ENCODE results near the gene EPO.

DNA sequence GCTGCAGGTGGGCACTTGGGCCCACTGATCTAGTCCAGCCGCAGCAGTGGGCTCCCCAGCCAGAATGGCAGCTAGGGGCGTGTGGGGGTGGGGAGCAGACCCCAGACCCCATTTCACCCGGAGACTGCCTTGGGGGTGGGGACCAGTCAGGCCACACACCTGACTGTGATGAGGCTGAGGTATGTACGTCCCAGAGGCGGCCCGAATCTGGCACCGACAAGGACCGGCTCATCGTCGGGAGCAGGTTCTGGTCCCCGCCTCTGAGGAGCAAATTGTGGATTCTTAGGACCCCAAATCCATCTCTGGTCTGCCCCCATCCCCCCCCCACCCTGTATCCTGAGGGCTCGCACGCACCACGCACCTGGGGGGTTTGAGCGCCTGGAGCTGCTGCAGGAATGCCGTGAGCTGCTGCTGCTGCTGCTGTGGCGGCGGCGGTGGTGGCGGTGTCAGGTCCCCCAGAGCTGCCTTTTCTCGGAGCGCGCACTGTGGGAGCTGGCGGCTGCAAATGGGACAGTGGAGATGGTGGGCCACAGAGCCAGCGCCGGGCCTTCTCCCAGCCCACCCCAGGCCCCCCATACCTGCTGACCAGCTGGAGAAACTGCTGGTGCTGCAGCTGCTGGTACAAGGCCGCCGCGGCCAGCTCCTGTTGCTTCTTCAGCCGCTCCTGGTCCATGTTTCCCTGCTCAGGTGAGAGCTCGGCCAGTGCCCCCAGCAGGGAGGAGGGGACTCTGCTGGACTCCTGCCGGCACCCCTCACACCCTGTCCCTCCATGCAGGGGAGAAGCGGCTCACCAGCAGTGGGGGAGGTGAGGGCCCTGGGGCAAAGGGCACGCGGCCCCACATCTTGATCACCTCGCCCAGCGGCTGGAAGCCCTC lies 36.4 kb upstream of the EPO start:
- TF ChIP-seq ZFP3 (CRISPR knock-in tag; IDR thresholded peaks at IDR 0.05) (no peak), BACH2 (CRISPR knock-in tag; IDR thresholded peaks at IDR 0.05; ENCODE audit: borderline replicate concordance) (no peak), ZNF8 (CRISPR knock-in tag; IDR thresholded peaks at IDR 0.05) (no peak), SNAI2 (CRISPR knock-in tag; IDR thresholded peaks at IDR 0.05) (no peak), GLIS3 (CRISPR knock-in tag; IDR thresholded peaks at IDR 0.05) (no peak), ZNF565 (CRISPR knock-in tag; conservative IDR thresholded peaks at IDR 0.05; ENCODE audit: low read depth) (no peak), ZC3H10 (CRISPR knock-in tag; IDR thresholded peaks at IDR 0.05) (no peak), ZNF70 (CRISPR knock-in tag; IDR thresholded peaks at IDR 0.05) (no peak)
- TF ChIP-seq, protein P1, sequence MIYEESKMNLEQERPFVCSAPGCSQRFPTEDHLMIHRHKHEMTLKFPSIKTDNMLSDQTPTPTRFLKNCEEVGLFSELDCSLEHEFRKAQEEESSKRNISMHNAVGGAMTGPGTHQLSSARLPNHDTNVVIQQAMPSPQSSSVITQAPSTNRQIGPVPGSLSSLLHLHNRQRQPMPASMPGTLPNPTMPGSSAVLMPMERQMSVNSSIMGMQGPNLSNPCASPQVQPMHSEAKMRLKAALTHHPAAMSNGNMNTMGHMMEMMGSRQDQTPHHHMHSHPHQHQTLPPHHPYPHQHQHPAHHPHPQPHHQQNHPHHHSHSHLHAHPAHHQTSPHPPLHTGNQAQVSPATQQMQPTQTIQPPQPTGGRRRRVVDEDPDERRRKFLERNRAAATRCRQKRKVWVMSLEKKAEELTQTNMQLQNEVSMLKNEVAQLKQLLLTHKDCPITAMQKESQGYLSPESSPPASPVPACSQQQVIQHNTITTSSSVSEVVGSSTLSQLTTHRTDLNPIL (CRISPR knock-in tag; IDR thresholded peaks at IDR 0.05; ENCODE audit: low read depth), result no peak
- TF ChIP-seq, protein P2, sequence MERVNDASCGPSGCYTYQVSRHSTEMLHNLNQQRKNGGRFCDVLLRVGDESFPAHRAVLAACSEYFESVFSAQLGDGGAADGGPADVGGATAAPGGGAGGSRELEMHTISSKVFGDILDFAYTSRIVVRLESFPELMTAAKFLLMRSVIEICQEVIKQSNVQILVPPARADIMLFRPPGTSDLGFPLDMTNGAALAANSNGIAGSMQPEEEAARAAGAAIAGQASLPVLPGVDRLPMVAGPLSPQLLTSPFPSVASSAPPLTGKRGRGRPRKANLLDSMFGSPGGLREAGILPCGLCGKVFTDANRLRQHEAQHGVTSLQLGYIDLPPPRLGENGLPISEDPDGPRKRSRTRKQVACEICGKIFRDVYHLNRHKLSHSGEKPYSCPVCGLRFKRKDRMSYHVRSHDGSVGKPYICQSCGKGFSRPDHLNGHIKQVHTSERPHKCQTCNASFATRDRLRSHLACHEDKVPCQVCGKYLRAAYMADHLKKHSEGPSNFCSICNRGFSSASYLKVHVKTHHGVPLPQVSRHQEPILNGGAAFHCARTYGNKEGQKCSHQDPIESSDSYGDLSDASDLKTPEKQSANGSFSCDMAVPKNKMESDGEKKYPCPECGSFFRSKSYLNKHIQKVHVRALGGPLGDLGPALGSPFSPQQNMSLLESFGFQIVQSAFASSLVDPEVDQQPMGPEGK (CRISPR knock-in tag; IDR thresholded peaks at IDR 0.05; ENCODE audit: borderline replicate concordance), result no peak
- TF ChIP-seq, protein P3, sequence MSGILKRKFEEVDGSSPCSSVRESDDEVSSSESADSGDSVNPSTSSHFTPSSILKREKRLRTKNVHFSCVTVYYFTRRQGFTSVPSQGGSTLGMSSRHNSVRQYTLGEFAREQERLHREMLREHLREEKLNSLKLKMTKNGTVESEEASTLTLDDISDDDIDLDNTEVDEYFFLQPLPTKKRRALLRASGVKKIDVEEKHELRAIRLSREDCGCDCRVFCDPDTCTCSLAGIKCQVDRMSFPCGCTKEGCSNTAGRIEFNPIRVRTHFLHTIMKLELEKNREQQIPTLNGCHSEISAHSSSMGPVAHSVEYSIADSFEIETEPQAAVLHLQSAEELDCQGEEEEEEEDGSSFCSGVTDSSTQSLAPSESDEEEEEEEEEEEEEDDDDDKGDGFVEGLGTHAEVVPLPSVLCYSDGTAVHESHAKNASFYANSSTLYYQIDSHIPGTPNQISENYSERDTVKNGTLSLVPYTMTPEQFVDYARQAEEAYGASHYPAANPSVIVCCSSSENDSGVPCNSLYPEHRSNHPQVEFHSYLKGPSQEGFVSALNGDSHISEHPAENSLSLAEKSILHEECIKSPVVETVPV (CRISPR knock-in tag; IDR thresholded peaks at IDR 0.05), result no peak

All from SK-N-SH treated with all-trans-retinoic acid at 6 μM for 48 hours (cell line).